Activated T-cell treated with anti-CD3 and anti-CD28 coated beads for 1 hour (primary cell): ENCODE data around the gene PGAM5.

ENCODE experiments used
- DNase-seq: peaks from one replicate; pipeline ENCODE4 v3.0.0-alpha.2; 2020; ENCODE audit warnings: low read depth

PGAM5 gene

GRCh38 chr12:132710405-132711079 lies at the start of gene PGAM5:
PGAM5 (plus strand) TSS chr12:132710842; CDS start chr12:132710877, 35 bp downstream.
- DNase-seq, result peak; percentile 85

- DNase-seq, result no peak
These were observed 49.6 kb upstream of the PGAM5 start for GRCh38 chr12:132660996-132661395.

GRCh38 chr12:132661972-132662371 lies 48.7 kb upstream of the PGAM5 start:
- DNase-seq, result no peak

GRCh38 chr12:132662901-132663755 lies 47.5 kb upstream of the PGAM5 start:
- DNase-seq, result no peak

- DNase-seq, result no peak
These were observed 46.2 kb upstream of the PGAM5 start for GRCh38 chr12:132664206-132665148.

- DNase-seq, result no peak
These were observed 45.5 kb upstream of the PGAM5 start for GRCh38 chr12:132665149-132665491.

GRCh38 chr12:132665794-132666193 lies 44.8 kb upstream of the PGAM5 start:
- DNase-seq, result no peak

GRCh38 chr12:132668191-132669088 lies 42.2 kb upstream of the PGAM5 start:
- DNase-seq, result no peak

- DNase-seq, result no peak
These were observed 41.3 kb upstream of the PGAM5 start for GRCh38 chr12:132669166-132669879.

GRCh38 chr12:132672116-132672515 lies 38.5 kb upstream of the PGAM5 start:
- DNase-seq, result no peak

- DNase-seq, result no peak
These were observed 38.0 kb upstream of the PGAM5 start for GRCh38 chr12:132672678-132673077.

GRCh38 chr12:132673288-132674179 lies 37.1 kb upstream of the PGAM5 start:
- DNase-seq, result no peak

- DNase-seq, result no peak
These were observed 36.1 kb upstream of the PGAM5 start for GRCh38 chr12:132674561-132674960.

GRCh38 chr12:132675757-132676432 lies 34.7 kb upstream of the PGAM5 start:
- no peak for DNase-seq

- no peak for DNase-seq
These were observed 33.1 kb upstream of the PGAM5 start for GRCh38 chr12:132677492-132677891.

- DNase-seq, result no peak
These were observed 25.2 kb upstream of the PGAM5 start for GRCh38 chr12:132685400-132685799.

GRCh38 chr12:132686825-132687210 lies 23.8 kb upstream of the PGAM5 start:
- DNase-seq, result no peak

- peak; percentile 94 for DNase-seq
These were observed 23.2 kb upstream of the PGAM5 start, which contains the start of the genes POLE and PXMP2 for GRCh38 chr12:132687211-132688164. POLE (minus strand) TSS chr12:132687342; CDS start chr12:132687315, 27 bp downstream. PXMP2 (plus strand) TSS chr12:132687587; CDS start chr12:132687671, 84 bp downstream.
